Measurements from ENCODE around the gene UBXN2A. TPM values are rescaled to one million over a fixed set of nuclear protein-coding genes. Genes with fewer than 3 reads are reported as not detected.
A peak's percentile ranks its signal among the peaks of the same experiment; 100 is the strongest.

The UBXN2A gene
- total RNA-seq, 1 donor from 2014 or later = 19.0 TPM

- no peak for DNase-seq (ENCODE audit: low spot score)
- Mint-ChIP-seq H3K27ac (ENCODE audit: unreplicated experiment) (no peak overlapping the region), H3K4me3 (ENCODE audit: unreplicated experiment) (no peak overlapping the region), H3K36me3 (ENCODE audit: low read depth) (peaks cover 4% of the 10 kb centered on the region), H3K9me3 (ENCODE audit: low read depth) (no peaks in the 10 kb centered on the region), H3K27me3 (ENCODE audit: low read depth) (no peaks in the 10 kb centered on the region), H3K4me1 (ENCODE audit: low read depth) (no peaks in the 10 kb centered on the region)
- TF ChIP-seq CTCF (IDR thresholded peaks at IDR 0.05) = no peak
Observed at GRCh38 chr2:23993736-23994269, 53.5 kb downstream of the UBXN2A start.

GRCh38 chr2:23994567-23994966 lies 54.3 kb downstream of the UBXN2A start:
- H3K27ac Mint-ChIP-seq (ENCODE audit: unreplicated experiment) = no peak overlapping the region
- no peaks in the 10 kb centered on the region for H3K9me3 Mint-ChIP-seq (ENCODE audit: low read depth)
- DNase-seq (ENCODE audit: low spot score) = no peak
- H3K4me1 Mint-ChIP-seq (ENCODE audit: low read depth) = no peaks in the 10 kb centered on the region
- H3K36me3 Mint-ChIP-seq (ENCODE audit: low read depth) = peaks cover 4% of the 10 kb centered on the region
- no peak for TF ChIP-seq CTCF (IDR thresholded peaks at IDR 0.05)
- no peak overlapping the region for H3K4me3 Mint-ChIP-seq (ENCODE audit: unreplicated experiment)
- no peaks in the 10 kb centered on the region for H3K27me3 Mint-ChIP-seq (ENCODE audit: low read depth)

DNA sequence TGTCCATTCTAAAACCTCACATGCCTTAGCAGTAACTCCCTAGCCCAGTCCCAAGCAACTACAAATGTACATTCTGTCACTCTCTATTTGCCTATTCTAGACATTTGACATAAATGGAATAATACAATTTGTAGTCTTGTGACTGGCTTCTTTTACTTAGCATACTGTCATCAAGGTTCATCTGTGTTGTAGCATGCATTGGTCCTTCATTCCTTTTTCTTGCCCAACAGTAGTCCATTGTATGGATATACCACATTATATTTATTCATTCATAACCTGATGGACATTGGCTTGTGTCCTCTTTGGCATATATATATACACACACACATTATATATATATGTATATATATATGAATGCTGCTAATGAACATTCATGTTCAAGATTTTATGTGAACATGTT lies 67.4 kb downstream of the UBXN2A start:
- no peak for DNase-seq (ENCODE audit: low spot score)
- Mint-ChIP-seq H3K4me3 (ENCODE audit: unreplicated experiment) (no peak overlapping the region), H3K27ac (ENCODE audit: unreplicated experiment) (no peak overlapping the region), H3K9me3 (ENCODE audit: low read depth) (no peaks in the 10 kb centered on the region), H3K27me3 (ENCODE audit: low read depth) (peaks cover 6% of the 10 kb centered on the region), H3K36me3 (ENCODE audit: low read depth) (no peaks in the 10 kb centered on the region), H3K4me1 (ENCODE audit: low read depth) (peaks cover 7% of the 10 kb centered on the region)
- TF ChIP-seq CTCF (IDR thresholded peaks at IDR 0.05) = no peak

DNA sequence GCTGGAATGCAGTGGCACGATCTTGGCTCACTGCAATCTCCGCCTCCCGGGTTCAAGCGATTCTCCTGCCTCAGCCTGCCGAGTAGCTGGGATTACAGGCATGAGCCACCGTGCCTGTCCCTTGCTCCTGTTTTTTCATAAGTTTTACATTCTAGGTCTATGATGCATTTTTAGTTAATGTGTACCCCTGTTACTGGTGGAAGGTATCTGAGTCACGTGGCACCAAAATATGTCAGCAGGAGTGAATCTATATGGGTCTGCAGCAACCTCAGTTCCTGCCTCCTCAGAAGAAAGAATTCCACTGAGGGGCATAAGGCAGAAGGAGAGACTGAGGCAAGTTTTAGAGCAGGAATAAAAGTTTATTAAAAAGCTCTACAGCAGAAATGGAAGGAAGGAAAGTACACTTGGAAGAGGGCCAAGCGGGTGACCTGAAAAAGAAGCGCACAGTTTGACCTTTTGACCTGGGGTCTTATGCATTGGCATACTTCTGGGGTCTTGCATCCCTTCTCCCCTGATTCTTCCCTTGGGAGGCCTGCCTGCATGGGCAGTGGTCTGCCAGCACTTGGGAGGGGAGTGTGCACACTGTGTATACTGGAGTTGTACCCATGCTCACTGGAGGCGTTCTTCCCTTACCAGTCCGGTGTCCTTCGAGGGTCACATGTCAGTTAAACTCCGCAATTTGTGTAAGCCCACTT lies 68.6 kb downstream of the UBXN2A start:
- no peak for TF ChIP-seq CTCF (IDR thresholded peaks at IDR 0.05)
- DNase-seq (ENCODE audit: low spot score) = no peak
- Mint-ChIP-seq H3K27ac (ENCODE audit: unreplicated experiment) (no peak overlapping the region), H3K4me1 (ENCODE audit: low read depth) (peaks cover 7% of the 10 kb centered on the region), H3K9me3 (ENCODE audit: low read depth) (no peaks in the 10 kb centered on the region), H3K36me3 (ENCODE audit: low read depth) (no peaks in the 10 kb centered on the region), H3K27me3 (ENCODE audit: low read depth) (peaks cover 6% of the 10 kb centered on the region), H3K4me3 (ENCODE audit: unreplicated experiment) (peak overlapping the region; percentile 44)

DNA sequence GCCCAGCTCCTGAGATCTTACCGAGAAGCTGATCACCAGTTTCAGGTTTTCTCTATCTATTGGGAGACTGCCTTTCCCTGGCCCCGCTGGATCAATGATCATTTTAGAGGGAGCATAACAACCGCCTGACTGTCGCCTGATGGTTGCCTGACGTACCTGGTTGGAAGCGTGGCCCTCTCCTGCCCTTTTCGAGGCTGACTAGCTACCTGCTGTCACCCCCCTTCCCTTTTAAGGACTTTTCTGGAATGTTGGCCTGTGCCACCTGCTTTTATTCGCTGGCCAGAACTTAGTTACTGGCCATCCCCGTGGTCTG lies 69.1 kb downstream of the UBXN2A start:
- TF ChIP-seq CTCF (IDR thresholded peaks at IDR 0.05) = no peak
- Mint-ChIP-seq H3K36me3 (ENCODE audit: low read depth) (no peaks in the 10 kb centered on the region), H3K4me1 (ENCODE audit: low read depth) (peaks cover 7% of the 10 kb centered on the region), H3K4me3 (ENCODE audit: unreplicated experiment) (peak overlapping the region; percentile 44), H3K27ac (ENCODE audit: unreplicated experiment) (no peak overlapping the region), H3K9me3 (ENCODE audit: low read depth) (no peaks in the 10 kb centered on the region), H3K27me3 (ENCODE audit: low read depth) (peaks cover 6% of the 10 kb centered on the region)
- DNase-seq (ENCODE audit: low spot score) = no peak
